H1 (cell line): ENCODE data around the gene VEZT. TPM values are rescaled to one million over a fixed set of nuclear protein-coding genes. Genes with fewer than 3 reads are reported as not detected.

Experiments used
- CTCF ChIA-PET: fragments of 300-600 bp; sonication (Branson Sonifier 250); formaldehyde crosslinking; loops from one replicate; lab custom pipeline; 2021; ENCODE audit not compliant: partially characterized antibody; lab: Charles Lee
- POLR2A ChIA-PET: fragments of 300-600 bp; sonication (Branson Sonifier 250); formaldehyde crosslinking; loops from one replicate; lab custom pipeline; 2021; ENCODE audit warnings: inconsistent platforms; ENCODE audit not compliant: partially characterized antibody; lab: Charles Lee
- DNase-seq, 2 experiments: peaks; one replicate each; pipeline versions ENCODE4 v3.0.0 to v3.0.0-alpha.2; 2010 to 2022; ENCODE audit warnings: low spot score in 2 of 2, low read depth in 1 of 2, mixed read lengths in 1 of 2
- FAIRE-seq: peaks from 2 replicates; lab custom pipeline; 2011; peaks lifted over from hg19 to GRCh38; lab: Jason Lieb, UNC
- H2AFZ ChIP-seq: 2 replicates; pipeline ENCODE4 v1.8.1; 2012; ENCODE audit warnings: low read length, inconsistent platforms
- H2AK5ac ChIP-seq: 2 replicates; pipeline ENCODE4 v1.6.1; 2013; ENCODE audit warnings: low read depth, low read length
- H2BK120ac ChIP-seq: replicated peaks from 2 replicates; pipeline ENCODE3; 2013; ENCODE audit warnings: low read depth, low read length, inconsistent platforms
- H2BK12ac ChIP-seq: 2 replicates; pipeline ENCODE4 v1.6.1; 2013; ENCODE audit warnings: low read depth, low read length
- H2BK15ac ChIP-seq: 2 replicates; pipeline ENCODE4 v1.6.1; 2013; ENCODE audit warnings: low read length
- H2BK20ac ChIP-seq: 2 replicates; pipeline ENCODE4 v1.6.1; 2013; ENCODE audit warnings: low read length
- H2BK5ac ChIP-seq: 2 replicates; pipeline ENCODE4 v1.6.1; 2013; ENCODE audit warnings: low read depth, low read length
- H3K14ac ChIP-seq: 2 replicates; pipeline ENCODE4 v1.6.1; 2013; ENCODE audit warnings: inconsistent platforms; ENCODE audit not compliant: insufficient read length
- H3K18ac ChIP-seq: 2 replicates; pipeline ENCODE4 v1.6.1; 2013; ENCODE audit warnings: low read length; ENCODE audit errors: extremely low read depth
- H3K23ac ChIP-seq: 2 replicates; pipeline ENCODE4 v1.6.1; 2013; ENCODE audit warnings: inconsistent platforms; ENCODE audit not compliant: insufficient read length
- H3K23me2 ChIP-seq: 2 replicates; pipeline ENCODE4 v1.6.1; 2013; ENCODE audit warnings: low read depth, low read length
- H3K27ac ChIP-seq: 2 replicates; pipeline ENCODE4 v1.6.1; 2011; ENCODE audit warnings: low read depth, low read length, inconsistent platforms
- H3K27me3 ChIP-seq, 4 experiments: replicated peaks in 1 of 4; 1 replicate in 1 of 4; 2 replicates in 3 of 4; pipeline versions ENCODE4 v1.6.1 to v1.8.1; 2011 to 2013; ENCODE audit warnings: low read length in 3 of 4, mild to moderate bottlenecking in 3 of 4, inconsistent platforms in 2 of 4, mixed read lengths in 2 of 4, moderate library complexity in 1 of 4; ENCODE audit not compliant: control insufficient read depth in 3 of 4, insufficient read depth in 3 of 4; ENCODE audit errors: extremely low read depth in 1 of 4
- H3K36me3 ChIP-seq, 4 experiments: 2 replicates each; pipeline versions ENCODE4 v1.6.1 to v1.8.1; 2011 to 2013; ENCODE audit warnings: mild to moderate bottlenecking in 4 of 4, low read length in 3 of 4, moderate library complexity in 2 of 4, control low read depth in 1 of 4, inconsistent platforms in 1 of 4; ENCODE audit not compliant: insufficient read depth in 4 of 4, control insufficient read depth in 2 of 4
- H3K4ac ChIP-seq: replicated peaks from 2 replicates; pipeline ENCODE3; 2013; ENCODE audit warnings: low read length, low read depth, mixed read lengths, inconsistent platforms; ENCODE audit not compliant: insufficient read length
- H3K4me1 ChIP-seq, 4 experiments: replicated peaks in 1 of 4; 1 replicate in 1 of 4; 2 replicates in 3 of 4; pipeline versions ENCODE4 v1.6.1 to v1.8.1; 2011 to 2013; ENCODE audit warnings: low read length in 3 of 4, inconsistent platforms in 2 of 4, mixed read lengths in 1 of 4; ENCODE audit not compliant: insufficient read depth in 4 of 4, control insufficient read depth in 3 of 4
- H3K4me2 ChIP-seq, 2 experiments: 2 replicates each; pipeline versions ENCODE4 v1.6.1 to v1.8.1; 2011 to 2013; ENCODE audit warnings: low read depth in 2 of 2, low read length in 2 of 2, control low read depth in 1 of 2, inconsistent platforms in 1 of 2, mild to moderate bottlenecking in 1 of 2; ENCODE audit not compliant: insufficient read depth in 1 of 2
- H3K4me3 ChIP-seq, 4 experiments: fragments of 200-600, 300-600 bp in 1 of 4; sonication (generic), shearing (Covaris generic), sonication (Bioruptor Twin) in 1 of 4; 2 replicates each; pipeline versions ENCODE4 v1.5.1 to v1.8.1; 2011 to 2016; ENCODE audit warnings: low read length in 4 of 4, low read depth in 3 of 4, control low read depth in 2 of 4, inconsistent platforms in 2 of 4, mild to moderate bottlenecking in 2 of 4, mixed read lengths in 1 of 4, moderate library complexity in 1 of 4; ENCODE audit not compliant: insufficient read depth in 2 of 4; ENCODE audit errors: extremely low read depth in 1 of 4
- H3K56ac ChIP-seq: replicated peaks from 2 replicates; pipeline ENCODE3; 2013; ENCODE audit warnings: low read depth, mild to moderate bottlenecking, mixed read lengths, low read length, inconsistent platforms; ENCODE audit not compliant: insufficient read length
- H3K79me1 ChIP-seq: 2 replicates; pipeline ENCODE4 v1.6.1; 2013; ENCODE audit warnings: low read depth, low read length, control low read depth
- H3K79me2 ChIP-seq, 2 experiments: 2 replicates each; pipeline versions ENCODE4 v1.6.1 to v1.8.1; 2012 to 2013; ENCODE audit warnings: low read length in 2 of 2, mild to moderate bottlenecking in 2 of 2, inconsistent platforms in 1 of 2; ENCODE audit not compliant: insufficient read depth in 2 of 2, control insufficient read depth in 1 of 2
- H3K9ac ChIP-seq, 4 experiments: replicated peaks in 1 of 4; 1 replicate in 1 of 4; 2 replicates in 3 of 4; pipeline versions ENCODE4 v1.6.1 to v1.8.1; 2011 to 2013; ENCODE audit warnings: low read depth in 3 of 4, low read length in 3 of 4, control low read depth in 2 of 4, mild to moderate bottlenecking in 2 of 4, moderate library complexity in 2 of 4, inconsistent platforms in 1 of 4; ENCODE audit errors: extremely low read depth in 1 of 4
- H3K9me3 ChIP-seq, 2 experiments: 2 replicates each; pipeline versions ENCODE4 v1.6.1 to v1.8.1; 2012 to 2013; ENCODE audit warnings: mild to moderate bottlenecking in 2 of 2, moderate library complexity in 2 of 2, control low read depth in 1 of 2, inconsistent platforms in 1 of 2, low read depth in 1 of 2, low read length in 1 of 2, mixed read lengths in 1 of 2; ENCODE audit not compliant: insufficient read depth in 2 of 2
- H4K20me1 ChIP-seq, 2 experiments: replicated peaks in 1 of 2; 2 replicates each; pipeline versions ENCODE3 to v1.8.1; 2011 to 2013; ENCODE audit warnings: inconsistent platforms in 2 of 2, low read length in 2 of 2, mild to moderate bottlenecking in 1 of 2; ENCODE audit not compliant: insufficient read depth in 2 of 2, control insufficient read depth in 1 of 2
- H4K5ac ChIP-seq: 2 replicates; pipeline ENCODE4 v1.6.1; 2013; ENCODE audit warnings: low read length, low read depth, mixed read lengths, inconsistent platforms; ENCODE audit not compliant: insufficient read length
- H4K8ac ChIP-seq: 2 replicates; pipeline ENCODE4 v1.8.0; 2013; ENCODE audit warnings: mild to moderate bottlenecking, moderate library complexity, low read length, inconsistent platforms; ENCODE audit not compliant: insufficient read depth; ENCODE audit errors: extremely low read depth
- H4K91ac ChIP-seq: replicated peaks from 2 replicates; pipeline ENCODE3; 2013; ENCODE audit warnings: low read length, mixed read lengths, inconsistent platforms; ENCODE audit not compliant: insufficient read length
- E2F6 ChIP-seq: IDR thresholded peaks from 2 replicates; pipeline ENCODE4 v1.6.1; 2012; ENCODE audit warnings: inconsistent platforms
- GTF2F1 ChIP-seq: IDR thresholded peaks from 2 replicates; pipeline ENCODE4 v1.6.1; 2012; ENCODE audit warnings: low read depth, low read length, improper control_type of control experiment, borderline replicate concordance
- MAX ChIP-seq: IDR thresholded peaks from 2 replicates; pipeline ENCODE4 v1.6.1; 2012; ENCODE audit warnings: inconsistent platforms
- WGBS, 2 experiments: shearing (Covaris generic) in 1 of 2; methylation state at CpG; one replicate each; pipeline versions ENCODE4 v1.1.6 to v1.1.7; 2013 to 2015; ENCODE audit warnings: low lambda C conversion rate in 2 of 2, mixed read lengths in 2 of 2, inconsistent platforms in 1 of 2, low coverage in 1 of 2, missing lambda C conversion rate in 1 of 2; ENCODE audit not compliant: insufficient replicate concordance in 2 of 2, insufficient coverage in 1 of 2, insufficient read length in 1 of 2; ENCODE audit errors: extremely low coverage in 1 of 2, missing lambda C conversion rate in 1 of 2; 5-methylcytosine and 5-hydroxymethylcytosine counted together
- polyA plus RNA-seq, 7 experiments: library from polyadenylated mRNA; depleted of rRNA in 3 of 7; stranded (reverse) in 5 of 7; unstranded in 2 of 7; fragments of >200 nt in 5 of 7; fragments of 200-250 nt in 2 of 7; gene quantifications; 1 replicate in 5 of 7; 2 replicates in 1 of 7; 4 replicates in 1 of 7; pipeline versions ENCODE4 v1.2.1 to v1.2.3, GENCODE V29; 2011 to 2013; ENCODE audit warnings: missing spikeins in 2 of 7, mixed read lengths in 2 of 7
- total RNA-seq: library from RNA; stranded (reverse); fragmentation: NEBNext Ultra II Directional; extraction: Animal tissue kit (Norgen Biotek cat#: 25700); gene quantifications from 2 replicates; pipeline ENCODE4 v1.2.1, GENCODE V29; 2021

VEZT gene
- total and polyA plus RNA-seq, 2 of the 8 experiments (the other 6 are each of a cell fraction or from before 2014, with no cell fraction given), result 44.0 to 56.1 TPM

GRCh38 chr12:95241761-95242506 lies 24.3 kb downstream of the VEZT start:
- WGBS, 2 experiments, result 96% methylated on average over 4 of the region's 4 CpGs; no CpG with 5 or more reads in 1 of the 2 experiments
- H2BK120ac ChIP-seq, result no peak overlapping the region
- H3K27ac ChIP-seq, result no peak overlapping the region
- no peak overlapping the region for H2AFZ ChIP-seq
- peaks cover 0 to 14% (median 3%) of the 10 kb centered on the region in 4 experiments; a peak in 2 of 8 replicates for H3K36me3 ChIP-seq
- no peak for FAIRE-seq
- no peak overlapping the region for H3K4ac ChIP-seq
- H3K79me2 ChIP-seq, result peaks cover 0 to 76% of the 10 kb centered on the region in 2 experiments; a peak in 3 of 4 replicates
- no peak overlapping the region for H3K4me3 ChIP-seq
- H3K4me2 ChIP-seq, result no peak overlapping the region
- H3K56ac ChIP-seq, result no peak overlapping the region
- H2BK15ac ChIP-seq, result no peak overlapping the region
- H2BK20ac ChIP-seq, result no peak overlapping the region
- no peak overlapping the region for H4K8ac ChIP-seq
- no peaks in the 10 kb centered on the region for H3K9me3 ChIP-seq
- no peaks in the 10 kb centered on the region for H3K4me1 ChIP-seq
- peaks cover 0 to 8% of the 10 kb centered on the region in 2 experiments for H4K20me1 ChIP-seq
- CTCF ChIA-PET, result interaction anchor here (0.7 kb wide), 1 partner anchor 90 kb away, joined by 3 read pairs; no protein-coding TSS in a partner anchor
- H3K14ac ChIP-seq, result no peak overlapping the region
- no peak overlapping the region for H3K9ac ChIP-seq
- H3K23ac ChIP-seq, result no peak overlapping the region
- no peak overlapping the region for H2BK12ac ChIP-seq
- POLR2A ChIA-PET, result interaction anchor here (1.3 kb wide), 1 partner anchor 12 kb away, joined by 3 read pairs; no protein-coding TSS in a partner anchor
- DNase-seq, result no peak
- H3K18ac ChIP-seq, result no peak overlapping the region
- H3K23me2 ChIP-seq, result no peaks in the 10 kb centered on the region
- H3K27me3 ChIP-seq, result no peaks in the 10 kb centered on the region
- H4K91ac ChIP-seq, result no peak overlapping the region
- no peak for TF ChIP-seq E2F6
- TF ChIP-seq MAX, result no peak
- no peak for TF ChIP-seq GTF2F1
- no peaks in the 10 kb centered on the region; the same call in 1 of the 2 replicates for H3K79me1 ChIP-seq
- no peak overlapping the region for H2BK5ac ChIP-seq
- H4K5ac ChIP-seq, result no peak overlapping the region
- H2AK5ac ChIP-seq, result no peak overlapping the region
